Spleen (tissue), 11 donors: ENCODE results near the gene ARHGEF7. TPM values are rescaled to one million over a fixed set of nuclear protein-coding genes. Genes with fewer than 3 reads are reported as not detected.

Experiments used
- DNase-seq: peaks from one replicate; pipeline ENCODE4 v3.0.0-alpha.2; 2020
- H3K27ac ChIP-seq, 8 donors: fragments of 200-600 bp; sonication (generic) in 7 of 8; 1 replicate in 4 of 8; 2 replicates in 4 of 8; pipeline versions ENCODE4 v1.5.0 to v1.8.0; 2016 to 2021; ENCODE audit warnings: inconsistent platforms in 4 of 8, mild to moderate bottlenecking in 4 of 8, moderate library complexity in 1 of 8
- H3K27me3 ChIP-seq, 7 donors: fragments of 200-600 bp; sonication (generic) in 6 of 7; replicated peaks in 1 of 7; 1 replicate in 4 of 7; 2 replicates in 3 of 7; pipeline versions ENCODE4 v1.5.0 to v1.8.0; 2016 to 2021; ENCODE audit warnings: inconsistent platforms in 3 of 7, mild to moderate bottlenecking in 1 of 7
- H3K36me3 ChIP-seq, 6 donors: fragments of 200-600 bp; sonication (generic) in 5 of 6; 1 replicate in 4 of 6; 2 replicates in 2 of 6; pipeline versions ENCODE4 v1.5.0 to v1.8.0; 2016 to 2021; ENCODE audit warnings: inconsistent platforms in 2 of 6
- H3K4me1 ChIP-seq, 6 donors: fragments of 200-600 bp; sonication (generic) in 5 of 6; 1 replicate in 3 of 6; 2 replicates in 3 of 6; pipeline versions ENCODE4 v1.5.0 to v1.8.0; 2016 to 2021; ENCODE audit warnings: inconsistent platforms in 3 of 6
- H3K4me3 ChIP-seq, 8 donors: fragments of 200-600 bp; sonication (generic) in 7 of 8; 1 replicate in 4 of 8; 2 replicates in 4 of 8; pipeline versions ENCODE4 v1.5.0 to v1.8.0; 2016 to 2021; ENCODE audit warnings: inconsistent platforms in 4 of 8, mild to moderate bottlenecking in 4 of 8, moderate library complexity in 2 of 8
- H3K9me3 ChIP-seq, 8 donors: fragments of 200-600 bp; sonication (generic) in 7 of 8; 1 replicate in 4 of 8; 2 replicates in 4 of 8; pipeline versions ENCODE4 v1.5.0 to v1.8.0; 2016 to 2021; ENCODE audit warnings: inconsistent platforms in 4 of 8
- CTCF ChIP-seq, 11 experiments: fragments of 200-600 bp in 7 of 11; fragments of 450-650 bp in 4 of 11; sonication (generic) in 4 of 11; IDR thresholded peaks in 8 of 11; conservative IDR thresholded peaks in 3 of 11; 1 replicate in 7 of 11; 2 replicates in 4 of 11; pipeline versions ENCODE4 v1.4.0 to v1.8.0; 2016 to 2021; ENCODE audit warnings: antibody characterized with exemption in 11 of 11, inconsistent platforms in 4 of 11, mild to moderate bottlenecking in 1 of 11
- POLR2A ChIP-seq, 3 donors: fragments of 450-650 bp; IDR thresholded peaks; one replicate each; pipeline ENCODE4 v1.5.1; 2017; ENCODE audit warnings: antibody characterized with exemption in 3 of 3, mild to moderate bottlenecking in 1 of 3
- POLR2AphosphoS5 ChIP-seq, 3 donors: sonication (generic); formaldehyde crosslinking; IDR thresholded peaks; one replicate each; pipeline ENCODE4 v1.5.1; 2017; ENCODE audit warnings: antibody characterized with exemption in 3 of 3
- WGBS, 5 donors: extraction: QIAGEN DNeasy Blood & Tissue Kit in 3 of 5; methylation state at CpG; one replicate each; pipeline versions ENCODE4 v1.1.5 to v1.1.7; 2013 to 2018; 5-methylcytosine and 5-hydroxymethylcytosine counted together
- intact Hi-C: fragments of 100-400 bp; cut with DNase I; formaldehyde crosslinking; loops from one replicate; pipeline ENCODE4 v1.15.0; 2023; ENCODE audit warnings: low total_unique reads
- polyA plus RNA-seq, 3 donors: library from polyadenylated mRNA; stranded (reverse); fragments of 200-250 nt; gene quantifications; one replicate each; pipeline ENCODE4 v1.2.1, GENCODE V29; 2013
- total RNA-seq, 7 donors: library from RNA; depleted of rRNA in 3 of 7; stranded (reverse); fragments of >200 nt in 3 of 7; fragmentation: NEBNext Ultra II Directional in 4 of 7; extraction: Animal tissue kit (Norgen Biotek cat#: 25700) in 4 of 7; gene quantifications; one replicate each; pipeline versions ENCODE4 v1.1.0 to v1.2.1, GENCODE V29; 2016 to 2021
- donor health status: healthy with polysubstance abuse.
- donor health status: DM: no; HTN: no; CAD: no; lungs with moderate emphysema.
- donor health status: DM: no; HTN: no; CAD: no.
- donor health status: Bipolar disorder and iron deficiency.
- donor health status: healthy.
- donor health status: DM: no; HTN: no; CAD: no.
- donor health status: DM: yes; HTN: yes; CAD: no.

The ARHGEF7 gene
- total and polyA plus RNA-seq, 10 donors, result 18.0 to 192 (median 114) TPM

- H3K4me3 ChIP-seq, result no peak overlapping the region
- TF ChIP-seq POLR2AphosphoS5 (IDR thresholded peaks at IDR 0.05), result no peak
- no peak for TF ChIP-seq CTCF (IDR thresholded peaks at IDR 0.05 in 8 of 11, conservative IDR thresholded peaks at IDR 0.05 in 3 of 11)
- TF ChIP-seq POLR2A (IDR thresholded peaks at IDR 0.05), result no peak
- 87 to 95% (median 91%) methylated on average over 6 of the region's 6 CpGs for WGBS, 5 donors
- no peak for DNase-seq
- no peak overlapping the region for H3K27ac ChIP-seq
- no peaks in the 10 kb centered on the region for H3K4me1 ChIP-seq
- H3K9me3 ChIP-seq, result no peaks in the 10 kb centered on the region
- intact Hi-C loops, result no loop called here
- H3K27me3 ChIP-seq, result peaks cover 0 to 28% (median 0%) of the 10 kb centered on the region in 7 donors
- H3K36me3 ChIP-seq, result no peaks in the 10 kb centered on the region
Measured at GRCh38 chr13:111140562-111141105, 25.5 kb downstream of the ARHGEF7 start.

GRCh38 chr13:111142472-111142871, 27.4 kb downstream of the ARHGEF7 start:
- 62 to 80% (median 69%) methylated on average over 1 of the region's 1 CpG for WGBS, 5 donors
- intact Hi-C loops, result no loop called here
- no peaks in the 10 kb centered on the region for H3K36me3 ChIP-seq
- no peaks in the 10 kb centered on the region for H3K4me1 ChIP-seq
- no peak for TF ChIP-seq CTCF (IDR thresholded peaks at IDR 0.05 in 8 of 11, conservative IDR thresholded peaks at IDR 0.05 in 3 of 11)
- TF ChIP-seq POLR2A (IDR thresholded peaks at IDR 0.05), result no peak
- no peak for TF ChIP-seq POLR2AphosphoS5 (IDR thresholded peaks at IDR 0.05)
- no peak for DNase-seq
- H3K9me3 ChIP-seq, result no peaks in the 10 kb centered on the region
- no peak overlapping the region for H3K4me3 ChIP-seq
- H3K27ac ChIP-seq, result no peak overlapping the region
- H3K27me3 ChIP-seq, result peaks cover 0 to 23% (median 0%) of the 10 kb centered on the region in 7 donors

- no peak for DNase-seq
- H3K36me3 ChIP-seq, result no peaks in the 10 kb centered on the region
- H3K27ac ChIP-seq, result no peak overlapping the region
- WGBS, 5 donors, result 63 to 75% (median 68%) methylated on average over 3 of the region's 3 CpGs
- no peaks in the 10 kb centered on the region for H3K9me3 ChIP-seq
- peaks cover 0 to 23% (median 0%) of the 10 kb centered on the region in 7 donors for H3K27me3 ChIP-seq
- no peak overlapping the region for H3K4me3 ChIP-seq
- TF ChIP-seq POLR2AphosphoS5 (IDR thresholded peaks at IDR 0.05) (no peak), POLR2A (IDR thresholded peaks at IDR 0.05) (no peak), CTCF (IDR thresholded peaks at IDR 0.05 in 8 of 11, conservative IDR thresholded peaks at IDR 0.05 in 3 of 11) (no peak)
- intact Hi-C loops, result no loop called here
- no peaks in the 10 kb centered on the region for H3K4me1 ChIP-seq
Measured at GRCh38 chr13:111143865-111144540, 28.9 kb downstream of the ARHGEF7 start.

- Histone ChIP-seq H3K9me3 (no peaks in the 10 kb centered on the region), H3K4me3 (no peak overlapping the region), H3K27ac (no peak overlapping the region), H3K36me3 (no peaks in the 10 kb centered on the region), H3K4me1 (no peaks in the 10 kb centered on the region), H3K27me3 (peaks cover 0 to 23% (median 0%) of the 10 kb centered on the region in 7 donors)
- DNase-seq, result no peak
- intact Hi-C loops, result no loop called here
- 60 to 73% (median 73%) methylated on average over 7 of the region's 7 CpGs for WGBS, 5 donors
- TF ChIP-seq CTCF (IDR thresholded peaks at IDR 0.05 in 8 of 11, conservative IDR thresholded peaks at IDR 0.05 in 3 of 11), result no peak
- no peak for TF ChIP-seq POLR2AphosphoS5 (IDR thresholded peaks at IDR 0.05)
- no peak for TF ChIP-seq POLR2A (IDR thresholded peaks at IDR 0.05)
Measured at GRCh38 chr13:111145071-111145470, 30.0 kb downstream of the ARHGEF7 start.
